Measurements from ENCODE around the gene KRT9.
"Not testable (repeated sequence)": the region's sequence is repeated elsewhere in the genome, so short reads cannot be mapped to it uniquely, and the experiment has no call there.

The KRT9 gene

DNA sequence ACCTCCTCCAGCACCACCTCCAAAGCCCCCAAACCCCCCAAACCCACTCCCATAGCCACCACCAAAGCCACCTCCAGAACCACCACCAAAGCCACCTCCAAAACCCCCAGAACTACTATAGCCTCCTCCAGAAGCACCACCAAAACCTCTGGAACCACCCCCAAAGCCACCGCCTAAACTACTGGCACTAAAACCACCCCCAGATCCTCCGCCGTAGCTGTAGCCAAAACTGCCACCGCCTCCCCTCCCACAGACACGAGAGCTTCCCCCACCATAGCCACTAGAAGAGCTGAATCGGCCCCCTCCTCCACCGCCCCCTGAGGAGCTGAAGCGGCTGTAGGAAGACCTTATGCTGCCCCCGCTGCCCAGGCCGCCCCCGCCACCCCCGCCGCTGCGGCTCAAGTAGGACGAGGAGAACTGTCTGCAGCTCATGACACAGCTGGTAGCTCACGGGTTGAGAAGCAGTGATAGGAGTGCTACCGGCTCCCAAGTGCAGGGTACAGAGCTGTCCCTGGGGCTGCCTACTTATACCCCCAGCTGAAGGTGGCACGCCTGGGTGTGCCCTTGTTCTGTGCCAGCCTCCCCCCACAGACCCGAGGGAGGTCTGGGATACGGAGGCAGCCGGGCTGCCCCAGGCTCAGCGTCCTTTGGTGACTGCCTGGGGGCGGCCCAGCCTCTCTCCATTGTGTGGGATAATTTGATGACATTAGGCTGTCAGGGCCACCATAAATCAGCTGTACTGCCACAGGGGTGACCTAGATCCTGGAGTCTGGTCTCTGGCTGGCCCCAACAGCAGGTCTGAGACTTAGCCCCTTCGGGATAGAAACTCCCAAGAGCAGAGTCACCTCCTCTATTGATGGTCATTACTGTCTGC is at the start of gene KRT9:
Gene KRT9, minus strand, starts transcription at position 499 of the 874 bp plus-strand sequence. Its CDS starts 67 bp downstream, at position 432.
- no peak for DNase-seq (ENCODE audit: low read depth, low spot score)

GRCh38 chr17:41621435-41621817 is 49.6 kb upstream of the KRT9 start:
- not testable (repeated sequence) for DNase-seq (ENCODE audit: low read depth, low spot score)

GRCh38 chr17:41620583-41621434 is 49.0 kb upstream of the KRT9 start:
- no peak for DNase-seq (ENCODE audit: low read depth, low spot score)

- DNase-seq (ENCODE audit: low read depth, low spot score): not testable (repeated sequence)
Observed at GRCh38 chr17:41619927-41620582, 48.2 kb upstream of the KRT9 start.

- no peak for DNase-seq (ENCODE audit: low read depth, low spot score)
Observed at GRCh38 chr17:41619036-41619926, 47.4 kb upstream of the KRT9 start.

- no peak for DNase-seq (ENCODE audit: low read depth, low spot score)
Observed at GRCh38 chr17:41618341-41619035, 46.6 kb upstream of the KRT9 start.

- no peak for DNase-seq (ENCODE audit: low read depth, low spot score)
Observed at GRCh38 chr17:41617698-41618097, 45.8 kb upstream of the KRT9 start.

DNA sequence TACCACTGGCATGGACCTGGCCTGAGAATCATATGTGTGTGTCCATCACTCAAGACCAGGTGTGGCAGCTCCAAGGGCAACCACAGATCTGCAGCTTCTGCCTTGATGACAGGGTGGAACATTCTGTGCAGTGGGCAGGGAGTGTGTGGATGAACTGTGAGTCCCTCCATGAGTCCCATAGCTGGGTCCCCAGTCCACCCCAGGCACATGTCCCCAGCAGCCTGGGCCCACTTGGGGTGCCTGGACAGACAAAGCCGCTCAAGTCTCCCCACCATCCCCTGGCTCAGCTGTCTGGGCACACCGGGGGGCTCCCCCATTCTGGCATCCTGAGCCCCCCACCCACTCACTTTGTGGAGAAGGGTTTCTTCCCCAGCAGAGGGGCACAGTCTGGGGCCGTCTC is 45.3 kb upstream of the KRT9 start:
- no peak for DNase-seq (ENCODE audit: low read depth, low spot score)

GRCh38 chr17:41616486-41616885 is 44.6 kb upstream of the KRT9 start:
- DNase-seq (ENCODE audit: low read depth, low spot score): not testable (repeated sequence)

GRCh38 chr17:41615454-41615853 is 43.6 kb upstream of the KRT9 start:
- no peak for DNase-seq (ENCODE audit: low read depth, low spot score)

- not testable (repeated sequence) for DNase-seq (ENCODE audit: low read depth, low spot score)
Observed at GRCh38 chr17:41614767-41615166, 42.9 kb upstream of the KRT9 start.

DNA sequence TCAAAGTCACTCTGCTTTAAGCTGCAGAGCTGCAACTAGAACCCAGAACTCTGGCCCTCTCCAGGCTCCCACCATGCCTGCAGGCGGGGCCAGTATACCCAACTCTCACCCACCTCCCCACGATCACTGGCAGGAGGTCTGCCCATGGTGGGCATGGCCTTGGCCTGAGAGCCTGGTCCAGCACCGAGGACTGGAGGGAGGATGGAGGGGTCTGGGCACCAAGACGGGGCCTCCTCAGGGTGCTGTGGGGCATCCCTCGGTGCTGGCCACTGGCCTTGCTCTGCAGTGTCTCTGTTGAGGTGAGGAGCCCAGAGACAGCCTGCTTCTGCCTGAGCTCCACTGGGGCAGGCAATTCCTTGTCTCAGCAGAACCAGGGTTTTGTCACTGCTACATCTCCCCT is 42.2 kb upstream of the KRT9 start:
- no peak for DNase-seq (ENCODE audit: low read depth, low spot score)

DNA sequence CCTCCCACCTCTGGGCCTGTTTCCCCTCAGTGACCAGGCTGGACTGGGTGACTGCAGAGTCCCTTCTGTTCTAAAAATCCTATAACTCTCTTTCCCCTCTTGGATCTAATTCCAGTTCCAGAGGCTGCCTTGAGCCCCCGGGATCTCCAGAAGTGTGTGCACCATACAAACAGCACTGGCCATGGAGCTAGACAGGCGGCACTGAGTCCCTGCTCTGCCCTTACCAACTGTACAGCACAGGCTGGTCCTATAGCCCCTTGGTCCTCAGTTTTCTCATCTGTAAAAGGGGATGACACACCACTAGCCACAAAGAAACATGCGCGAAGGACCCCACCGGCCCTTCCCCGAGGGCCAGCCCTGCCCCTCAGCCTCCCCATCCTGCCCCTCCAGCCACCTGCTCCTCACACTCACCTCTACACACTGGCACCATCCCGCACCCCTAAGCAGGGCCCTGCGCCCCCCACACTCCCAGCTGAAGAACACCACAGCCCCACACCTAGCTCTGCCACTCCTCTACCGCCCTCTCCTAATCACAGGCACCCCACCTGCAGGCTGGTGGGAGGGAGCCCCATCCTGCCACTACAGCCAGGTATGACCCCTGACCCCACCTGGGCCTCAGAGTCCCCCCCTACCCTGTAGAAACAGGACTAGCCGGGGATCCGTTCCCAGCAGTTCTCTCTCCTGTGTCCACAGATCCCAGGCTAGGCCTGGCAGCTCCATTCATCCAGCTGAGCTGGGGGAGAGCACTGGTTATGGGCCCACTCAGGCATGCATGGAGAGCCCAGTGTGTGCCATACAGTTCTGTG is 41.6 kb upstream of the KRT9 start:
- DNase-seq (ENCODE audit: low read depth, low spot score): no peak

DNA sequence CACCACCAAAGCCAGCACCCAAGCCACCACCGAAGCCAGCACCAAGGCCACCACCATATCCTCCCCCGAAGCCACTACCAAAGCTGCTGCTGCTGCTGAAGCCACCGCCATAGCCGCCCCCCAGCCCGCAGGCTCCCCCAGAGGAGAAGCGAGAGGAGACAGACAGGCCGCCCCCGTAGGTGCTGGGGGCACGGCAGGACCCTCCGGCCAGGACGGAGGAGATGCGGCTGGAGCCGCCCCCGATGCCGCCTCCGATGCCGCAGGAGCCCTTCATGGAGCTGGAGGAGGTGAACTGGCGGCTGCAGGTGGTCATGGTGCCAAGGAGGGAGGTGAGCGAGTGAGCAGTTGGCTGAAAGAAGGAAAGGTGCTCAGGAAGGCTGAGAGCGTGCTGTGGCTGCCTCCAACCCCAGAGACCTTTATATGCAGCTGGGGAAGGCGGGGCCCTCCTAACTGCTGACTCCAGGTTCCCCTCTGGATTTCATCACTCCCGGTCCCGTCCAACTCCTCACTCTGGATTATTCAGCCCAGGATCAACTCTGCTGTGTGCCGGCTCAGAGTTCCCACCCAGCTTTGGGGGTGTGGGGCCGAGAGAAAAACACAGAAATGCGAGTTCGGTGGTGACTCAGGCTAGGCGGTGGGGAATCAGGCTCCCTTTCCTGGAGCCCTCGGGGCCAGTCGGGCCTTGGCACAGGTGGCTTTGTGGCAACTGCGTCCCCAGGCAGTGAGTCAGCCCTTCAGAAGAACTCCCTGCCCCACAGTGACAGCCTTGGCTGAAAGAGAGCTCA is 40.7 kb upstream of the KRT9 start, which contains the start of gene KRT16:
Gene KRT16, minus strand, starts transcription at position 392 of the 785 bp plus-strand sequence. Its CDS starts 79 bp downstream, at position 313.
- not testable (repeated sequence) for DNase-seq (ENCODE audit: low read depth, low spot score)

DNA sequence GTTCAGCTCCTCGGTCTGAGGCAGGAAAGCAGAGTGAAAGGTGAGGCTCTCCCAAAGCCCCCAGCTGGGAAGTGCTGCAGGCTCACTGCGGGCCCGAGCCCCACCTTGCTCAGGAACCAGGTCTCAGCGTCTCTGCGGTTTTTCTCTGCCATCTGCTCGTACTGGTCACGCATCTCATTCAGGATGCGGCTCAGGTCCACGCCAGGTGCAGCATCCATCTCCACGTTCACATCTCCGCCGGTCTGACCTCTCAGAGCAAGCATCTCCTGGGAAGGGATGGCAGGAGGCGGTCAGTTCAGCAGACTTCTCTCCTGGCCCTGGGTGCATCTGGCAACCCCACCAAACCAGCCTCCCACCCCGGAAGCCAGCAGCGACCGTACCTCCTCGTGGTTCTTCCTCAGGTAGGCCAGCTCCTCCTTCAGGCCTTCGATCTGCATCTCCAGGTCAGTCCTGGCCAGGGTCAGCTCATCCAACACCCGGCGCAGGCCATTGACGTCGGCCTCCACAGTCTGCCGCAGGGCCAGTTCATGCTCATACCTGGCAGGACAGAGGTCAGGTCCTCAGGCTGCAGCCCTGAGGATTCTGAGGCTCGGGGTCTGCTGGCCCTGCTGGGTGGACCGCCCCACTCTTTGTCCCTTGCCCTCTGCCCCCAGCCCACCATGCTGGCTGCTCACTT is 39.2 kb upstream of the KRT9 start:
- DNase-seq (ENCODE audit: low read depth, low spot score): no peak

- not testable (repeated sequence) for DNase-seq (ENCODE audit: low read depth, low spot score)
Observed at GRCh38 chr17:41610061-41610517, 38.2 kb upstream of the KRT9 start.

GRCh38 chr17:41606930-41607329 is 35.1 kb upstream of the KRT9 start:
- not testable (repeated sequence) for DNase-seq (ENCODE audit: low read depth, low spot score)

DNA sequence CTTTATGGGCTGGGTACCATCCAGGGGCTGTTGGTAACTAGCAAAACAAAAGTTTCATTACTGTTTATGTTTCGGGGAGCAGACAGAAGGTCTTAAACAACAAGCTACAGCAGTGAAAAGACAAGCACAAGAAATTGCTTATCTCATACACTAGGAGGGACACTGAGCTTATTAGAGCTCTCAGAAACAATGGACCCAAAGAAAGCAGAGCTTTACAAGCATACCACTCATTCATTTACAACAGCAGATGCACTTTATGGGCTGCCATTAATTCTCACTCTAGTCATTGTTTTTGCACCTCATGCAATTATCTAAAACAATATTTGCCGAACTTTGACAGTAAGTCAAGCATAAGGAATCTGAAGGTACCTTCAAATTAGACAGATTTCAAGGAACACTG is 30.7 kb upstream of the KRT9 start:
- no peak for DNase-seq (ENCODE audit: low read depth, low spot score)
